Tibial artery (tissue), 4 donors: ENCODE results near the gene GNPTAB.
"Not testable (repeated sequence)": the region's sequence is repeated elsewhere in the genome, so short reads cannot be mapped to it uniquely, and the experiment has no call there.

Experiments
- DNase-seq, 2 donors: peaks; one replicate each; pipeline ENCODE4 v3.0.0-alpha.2; 2019
- H3K27ac ChIP-seq, 2 donors: fragments of 200-600 bp; sonication (generic) in 1 of 2; 1 replicate in 1 of 2; 2 replicates in 1 of 2; pipeline ENCODE4 v1.5.1; 2018 to 2019; ENCODE audit warnings: mild to moderate bottlenecking in 1 of 2
- H3K27me3 ChIP-seq, 2 donors: fragments of 200-600 bp; sonication (generic) in 1 of 2; one replicate each; pipeline versions ENCODE4 v1.5.1 to v1.6.0; 2016 to 2019
- H3K36me3 ChIP-seq, 3 donors: fragments of 200-600 bp; sonication (generic) in 2 of 3; one replicate each; pipeline ENCODE4 v1.5.1; 2016 to 2019; ENCODE audit warnings: mild to moderate bottlenecking in 2 of 3
- H3K4me1 ChIP-seq, 4 donors: fragments of 200-600 bp; sonication (generic) in 2 of 4; 1 replicate in 3 of 4; 2 replicates in 1 of 4; pipeline ENCODE4 v1.5.1; 2016 to 2019
- H3K4me3 ChIP-seq, 2 donors: fragments of 200-600 bp; sonication (generic) in 1 of 2; 1 replicate in 1 of 2; 2 replicates in 1 of 2; pipeline ENCODE4 v1.5.1; 2018 to 2019; ENCODE audit warnings: mild to moderate bottlenecking in 2 of 2
- H3K9me3 ChIP-seq, 3 donors: fragments of 200-600 bp; sonication (generic) in 1 of 3; one replicate each; pipeline ENCODE4 v1.5.1; 2016 to 2019
- intact Hi-C: fragments of 100-400 bp; cut with DNase I; formaldehyde crosslinking; loops from one replicate; pipeline ENCODE4 v1.15.0; 2023; ENCODE audit warnings: low total_unique reads
- TF ChIP-seq, protein P1 (sequence below), 2 experiments: fragments of 200-600 bp in 1 of 2; fragments of 450-650 bp in 1 of 2; IDR thresholded peaks; one replicate each; pipeline ENCODE4 v1.5.1; 2017 to 2019; ENCODE audit warnings: antibody characterized with exemption in 2 of 2, mild to moderate bottlenecking in 1 of 2, moderate library complexity in 1 of 2

GNPTAB gene

DNA sequence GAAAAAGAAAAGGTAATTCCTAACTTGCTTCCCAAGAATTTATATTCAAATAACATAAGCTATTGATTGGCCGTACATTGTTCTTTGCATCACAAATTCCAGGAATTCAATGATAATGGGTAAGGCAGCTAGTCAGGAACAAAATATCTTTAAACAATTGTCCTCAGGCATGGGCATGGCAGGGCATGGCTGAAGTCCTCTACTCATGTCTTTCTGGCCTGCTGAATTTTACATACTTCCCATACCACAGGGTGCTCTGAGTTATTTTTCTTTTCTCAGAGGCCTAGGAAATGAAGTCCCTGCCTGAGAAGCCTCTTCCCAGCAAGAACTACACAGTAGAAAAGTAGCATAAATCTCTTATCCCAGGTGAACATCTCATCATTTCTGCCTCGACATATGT is 31.5 kb upstream of the GNPTAB start:
- peaks cover 0 to 3% (median 2%) of the 10 kb centered on the region in 4 donors for H3K4me1 ChIP-seq
- H3K4me3 ChIP-seq: no peak overlapping the region
- H3K27ac ChIP-seq: no peak overlapping the region
- TF ChIP-seq, protein P1, sequence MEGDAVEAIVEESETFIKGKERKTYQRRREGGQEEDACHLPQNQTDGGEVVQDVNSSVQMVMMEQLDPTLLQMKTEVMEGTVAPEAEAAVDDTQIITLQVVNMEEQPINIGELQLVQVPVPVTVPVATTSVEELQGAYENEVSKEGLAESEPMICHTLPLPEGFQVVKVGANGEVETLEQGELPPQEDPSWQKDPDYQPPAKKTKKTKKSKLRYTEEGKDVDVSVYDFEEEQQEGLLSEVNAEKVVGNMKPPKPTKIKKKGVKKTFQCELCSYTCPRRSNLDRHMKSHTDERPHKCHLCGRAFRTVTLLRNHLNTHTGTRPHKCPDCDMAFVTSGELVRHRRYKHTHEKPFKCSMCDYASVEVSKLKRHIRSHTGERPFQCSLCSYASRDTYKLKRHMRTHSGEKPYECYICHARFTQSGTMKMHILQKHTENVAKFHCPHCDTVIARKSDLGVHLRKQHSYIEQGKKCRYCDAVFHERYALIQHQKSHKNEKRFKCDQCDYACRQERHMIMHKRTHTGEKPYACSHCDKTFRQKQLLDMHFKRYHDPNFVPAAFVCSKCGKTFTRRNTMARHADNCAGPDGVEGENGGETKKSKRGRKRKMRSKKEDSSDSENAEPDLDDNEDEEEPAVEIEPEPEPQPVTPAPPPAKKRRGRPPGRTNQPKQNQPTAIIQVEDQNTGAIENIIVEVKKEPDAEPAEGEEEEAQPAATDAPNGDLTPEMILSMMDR (IDR thresholded peaks at IDR 0.05): no peak
- H3K9me3 ChIP-seq: peaks cover 0 to 5% (median 0%) of the 10 kb centered on the region in 3 donors
- intact Hi-C loops: no loop called here
- H3K27me3 ChIP-seq: no peaks in the 10 kb centered on the region
- no peak for DNase-seq
- no peaks in the 10 kb centered on the region for H3K36me3 ChIP-seq

DNA sequence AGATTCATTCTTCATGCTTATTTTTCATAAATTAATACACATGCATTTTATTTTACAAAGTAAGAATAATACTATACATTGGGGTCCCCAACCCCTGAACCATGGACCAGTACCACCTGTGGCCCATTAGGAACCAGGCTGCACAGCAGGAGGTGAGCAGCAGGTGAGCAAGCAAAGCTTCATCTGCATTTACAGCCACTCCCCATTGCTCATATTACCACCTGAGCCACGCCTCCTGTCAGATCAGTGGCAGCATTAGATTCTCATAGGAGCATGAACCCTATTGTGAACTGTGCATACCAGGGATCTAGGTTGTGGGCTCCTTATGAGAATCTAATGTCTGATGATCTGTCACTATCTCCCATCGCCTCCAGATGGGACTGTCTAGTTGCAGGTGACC is 30.9 kb upstream of the GNPTAB start:
- H3K4me1 ChIP-seq, H3K27ac ChIP-seq, intact Hi-C loops, H3K36me3 ChIP-seq, H3K9me3 ChIP-seq, DNase-seq, H3K4me3 ChIP-seq, H3K27me3 ChIP-seq: not testable (repeated sequence)

DNA sequence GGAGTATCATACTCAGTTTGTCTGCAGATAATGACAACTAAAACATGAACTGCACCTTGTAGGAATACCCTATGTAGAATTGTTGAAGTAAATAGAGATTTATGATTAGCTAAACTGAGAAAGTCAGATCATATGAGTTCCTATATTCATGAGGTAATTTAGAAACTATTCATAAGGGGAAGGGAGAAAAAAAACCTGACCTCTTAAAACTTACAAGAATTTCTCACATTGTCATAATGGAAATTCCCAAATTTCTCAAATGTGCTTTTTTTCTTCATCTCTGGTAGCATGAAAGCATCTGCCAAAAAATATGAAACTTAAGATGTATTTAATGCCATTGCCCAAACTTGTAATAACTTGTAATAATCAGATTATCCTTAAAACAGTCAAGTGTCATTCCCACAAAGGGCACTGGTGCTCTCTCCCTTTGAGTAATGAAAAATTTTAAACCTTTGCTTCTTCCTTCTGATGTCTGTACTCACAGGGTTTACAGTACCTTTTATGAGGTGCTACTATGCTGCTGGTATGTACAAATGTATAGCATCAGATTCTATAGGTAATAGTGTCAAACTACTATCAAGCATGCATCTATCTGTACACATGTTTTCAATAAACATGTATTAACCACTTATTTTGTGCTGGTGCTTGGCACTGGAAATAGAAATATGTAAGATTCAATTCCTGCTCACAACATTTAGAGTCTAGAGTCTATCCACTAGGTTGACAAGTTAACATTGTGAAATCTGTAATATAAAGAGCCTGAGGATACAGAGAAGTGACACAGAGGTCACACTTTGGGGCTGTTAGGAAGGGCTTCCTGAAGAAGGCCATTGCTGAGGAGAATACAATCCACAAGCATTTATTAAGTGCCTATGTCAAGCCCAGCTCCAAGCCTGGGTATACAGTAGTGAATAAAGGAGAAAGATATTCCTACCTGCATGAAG is 29.2 kb upstream of the GNPTAB start:
- intact Hi-C loops: no loop called here
- Histone ChIP-seq H3K4me1 (peaks cover 0 to 17% (median 3%) of the 10 kb centered on the region in 4 donors), H3K27ac (no peak overlapping the region)

DNA sequence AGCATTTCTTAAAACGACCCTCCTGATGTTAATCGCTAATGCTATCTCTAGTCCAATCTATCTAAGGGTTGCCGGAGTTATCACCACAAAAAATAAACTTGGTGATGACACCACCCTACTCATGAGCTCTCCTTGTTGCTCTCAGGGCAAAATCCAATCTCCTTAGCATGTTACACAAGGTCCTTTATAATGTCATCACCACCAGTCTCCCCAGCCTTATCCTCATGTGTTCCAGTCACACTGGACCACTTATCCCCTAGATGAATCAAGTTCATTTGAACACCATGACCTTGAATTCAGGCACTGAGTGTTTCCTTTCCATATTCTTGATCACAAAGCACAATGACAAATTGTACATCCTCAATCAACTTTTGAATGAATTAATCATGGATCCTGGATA is 27.6 kb upstream of the GNPTAB start:
- no peak overlapping the region for H3K27ac ChIP-seq
- H3K4me3 ChIP-seq: no peak overlapping the region
- no peaks in the 10 kb centered on the region for H3K27me3 ChIP-seq
- intact Hi-C loops: no loop called here
- H3K36me3 ChIP-seq: no peaks in the 10 kb centered on the region
- H3K9me3 ChIP-seq: no peaks in the 10 kb centered on the region
- DNase-seq: no peak
- TF ChIP-seq, protein P1 (IDR thresholded peaks at IDR 0.05): no peak
- peaks cover 0 to 17% (median 3%) of the 10 kb centered on the region in 4 donors for H3K4me1 ChIP-seq

More for the DNA sequence above, 29.2 kb upstream of the GNPTAB start:
- DNase-seq: no peak
- H3K9me3 ChIP-seq: no peaks in the 10 kb centered on the region
- TF ChIP-seq, protein P1 (IDR thresholded peaks at IDR 0.05): no peak
- no peak overlapping the region for H3K4me3 ChIP-seq
- no peaks in the 10 kb centered on the region for H3K36me3 ChIP-seq
- no peaks in the 10 kb centered on the region for H3K27me3 ChIP-seq

DNA sequence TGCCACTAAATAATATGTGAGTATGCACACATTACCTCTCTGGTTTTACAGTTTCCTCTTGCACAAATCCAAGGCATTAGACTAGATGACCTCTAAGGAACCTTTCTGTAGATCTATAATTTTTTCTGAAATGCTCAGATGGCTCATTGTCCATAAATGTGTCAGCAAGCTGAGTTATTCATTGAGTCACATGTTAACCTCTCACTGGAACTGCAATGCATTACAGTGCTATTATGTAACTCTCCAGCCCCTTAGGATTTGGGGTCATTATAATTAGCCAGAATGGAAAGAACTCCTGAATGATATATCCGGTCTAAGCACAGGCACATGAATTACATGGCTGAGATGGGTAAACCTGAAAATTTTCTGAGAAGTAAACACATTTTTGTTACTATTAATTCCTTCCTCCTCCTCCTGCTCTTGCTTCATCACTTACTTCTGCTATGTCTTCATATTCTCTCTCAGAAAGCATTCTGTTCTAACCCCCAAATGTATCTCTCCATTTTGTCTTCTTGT is 26.3 kb upstream of the GNPTAB start:
- TF ChIP-seq, protein P1 (IDR thresholded peaks at IDR 0.05): no peak
- no peaks in the 10 kb centered on the region for H3K27me3 ChIP-seq
- H3K36me3 ChIP-seq: no peaks in the 10 kb centered on the region
- intact Hi-C loops: no loop called here
- no peak overlapping the region for H3K27ac ChIP-seq
- no peak for DNase-seq
- no peak overlapping the region for H3K4me3 ChIP-seq
- peaks cover 0 to 17% (median 3%) of the 10 kb centered on the region in 4 donors for H3K4me1 ChIP-seq
- no peaks in the 10 kb centered on the region for H3K9me3 ChIP-seq

DNA sequence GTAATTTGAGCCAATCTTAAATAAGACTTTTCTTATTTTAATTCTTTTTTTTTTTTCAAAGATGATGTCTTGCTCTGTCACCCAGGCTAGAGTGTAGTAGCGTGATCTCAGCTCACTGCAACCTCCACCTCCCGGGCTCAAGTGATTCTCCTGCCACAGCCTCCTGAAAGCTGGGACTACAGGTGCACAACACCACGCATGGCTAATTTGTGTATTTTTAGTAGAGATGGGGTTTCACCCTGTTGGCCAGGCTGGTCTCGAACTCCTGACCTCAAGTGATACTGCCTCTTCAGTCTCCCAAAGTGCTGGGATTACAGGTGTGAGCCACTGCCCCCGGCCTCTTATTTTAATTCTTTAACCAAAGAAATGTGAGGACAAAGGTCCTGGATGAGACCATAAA is 25.9 kb upstream of the GNPTAB start:
- DNase-seq, intact Hi-C loops, H3K36me3 ChIP-seq, H3K9me3 ChIP-seq, H3K4me3 ChIP-seq, H3K27ac ChIP-seq, H3K27me3 ChIP-seq: not testable (repeated sequence)
- peaks cover 0 to 17% (median 3%) of the 10 kb centered on the region in 4 donors for H3K4me1 ChIP-seq
